K562 (cell line): ENCODE measurements around the gene ORAI2. TPM values are rescaled to one million over a fixed set of nuclear protein-coding genes. Genes with fewer than 3 reads are reported as not detected.

ENCODE experiments used
- ATF1 ChIP-seq, 2 experiments: fragments of 450-650 bp in 1 of 2; IDR thresholded peaks; 2 replicates each; pipeline ENCODE4 v1.6.1; 2016; ENCODE audit warnings: missing compliant biosample characterization in 1 of 2, missing genetic modification characterization in 1 of 2
- EP400 ChIP-seq: fragments of 450-650 bp; IDR thresholded peaks from 2 replicates; pipeline ENCODE4 v1.6.1; 2017; ENCODE audit warnings: antibody characterized with exemption, mild to moderate bottlenecking, moderate library complexity
- SAFB2 ChIP-seq: fragments of 200-400 bp; formaldehyde crosslinking; IDR thresholded peaks from 2 replicates; pipeline ENCODE4 v1.6.1; 2018; ENCODE audit warnings: borderline replicate concordance, low read length, low read depth, moderate library complexity; ENCODE audit not compliant: severe bottlenecking
- SMAD3 ChIP-seq: fragments of 450-650 bp; formaldehyde crosslinking; conservative IDR thresholded peaks from 2 replicates; pipeline ENCODE4 v1.4.0; 2020; ENCODE audit warnings: mild to moderate bottlenecking
- polyA plus RNA-seq, 8 experiments: library from polyadenylated mRNA; depleted of rRNA in 4 of 8; stranded (reverse) in 5 of 8; unstranded in 3 of 8; fragments of >200 nt; fragmentation: Nextera tagmentation in 2 of 8; fragmentation: Illumina TruSeq in 1 of 8; extraction: Ambion mirVana in 2 of 8; extraction: Trizol in 1 of 8; gene quantifications; 2 replicates each; pipeline versions ENCODE4 v1.2.1 to v1.2.3, GENCODE V29; 2011 to 2014; ENCODE audit warnings: inconsistent platforms in 1 of 8, missing spikeins in 1 of 8
- total RNA-seq, 7 experiments: library from RNA; depleted of rRNA in 6 of 7; stranded (reverse); fragments of >200 nt in 6 of 7; fragmentation: Illumina TruSeq in 2 of 7; extraction: Trizol in 2 of 7; gene quantifications; 2 replicates each; pipeline versions ENCODE4 v1.2.1 to v1.2.3, GENCODE V29; 2011 to 2021; ENCODE audit warnings: low replicate concordance in 1 of 7
- TF ChIP-seq, protein P1 (sequence below), 2 experiments: fragments of 450-650 bp; conservative IDR thresholded peaks; 2 replicates each; pipeline ENCODE4 v1.6.1; 2017; ENCODE audit warnings: mild to moderate bottlenecking in 2 of 2, moderate library complexity in 2 of 2
- TF ChIP-seq, protein P2 (sequence below): fragments of 200-400 bp; formaldehyde crosslinking; IDR thresholded peaks from 2 replicates; pipeline ENCODE4 v1.6.1; 2017; ENCODE audit warnings: mild to moderate bottlenecking, low read depth, low read length, moderate library complexity
- TF ChIP-seq, protein P3 (sequence below): sonication (generic); formaldehyde crosslinking; IDR thresholded peaks from 2 replicates; pipeline ENCODE4 v1.8.1; 2022; ENCODE audit warnings: missing genetic modification reagents
- TF ChIP-seq, protein P4 (sequence below): fragments of 450-650 bp; conservative IDR thresholded peaks from 2 replicates; pipeline ENCODE4 v1.6.1; 2016; ENCODE audit warnings: missing genetic modification characterization, low read depth, mild to moderate bottlenecking, missing compliant biosample characterization, moderate library complexity

The ORAI2 gene
- total and polyA plus RNA-seq, 9 of the 15 experiments (the other 6 are each of a cell fraction or from before 2014, with no cell fraction given): 1.1 to 27.7 (median 9.2) TPM

DNA sequence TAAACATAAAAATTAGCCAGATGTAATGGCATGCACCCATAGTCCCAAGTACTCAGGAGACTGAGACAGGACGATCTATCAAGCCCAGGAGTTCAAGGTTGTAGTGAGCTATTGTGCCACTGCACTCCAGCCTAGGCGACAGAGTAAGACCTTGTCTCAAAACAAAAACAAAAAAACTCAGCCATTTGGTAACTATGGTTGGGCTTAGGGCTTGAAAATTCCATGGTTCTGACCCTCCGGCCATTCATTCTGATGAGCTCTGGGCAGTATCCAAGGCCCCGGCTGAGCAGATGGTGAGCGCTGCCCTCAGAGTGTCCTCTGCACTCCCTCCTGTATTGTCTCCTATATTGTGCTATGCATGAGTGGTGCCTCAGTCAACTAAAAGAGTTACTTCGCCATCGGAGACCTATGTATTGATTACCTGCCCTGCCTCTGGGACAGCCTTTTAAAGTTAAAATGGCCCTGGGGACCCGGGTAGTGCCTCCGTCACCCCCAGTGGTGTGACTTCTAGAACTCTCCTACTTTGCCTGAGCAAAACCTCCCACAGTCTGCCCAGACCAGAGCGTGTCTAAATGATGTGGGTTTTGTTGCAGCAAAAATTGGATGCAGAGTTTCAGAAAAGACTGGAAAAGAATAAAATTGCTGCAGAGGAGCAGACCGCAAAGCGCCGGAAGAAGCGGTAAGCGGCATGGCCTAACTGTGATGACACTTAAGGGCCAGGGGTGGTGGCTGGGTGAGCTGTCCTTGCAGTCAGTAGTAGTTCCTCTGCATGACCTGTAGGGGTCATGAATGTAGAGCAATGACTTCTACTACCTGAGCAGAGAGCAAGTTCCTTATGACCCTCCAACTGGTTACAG lies 29.1 kb upstream of the ORAI2 start (continued):
- TF ChIP-seq, protein P1, sequence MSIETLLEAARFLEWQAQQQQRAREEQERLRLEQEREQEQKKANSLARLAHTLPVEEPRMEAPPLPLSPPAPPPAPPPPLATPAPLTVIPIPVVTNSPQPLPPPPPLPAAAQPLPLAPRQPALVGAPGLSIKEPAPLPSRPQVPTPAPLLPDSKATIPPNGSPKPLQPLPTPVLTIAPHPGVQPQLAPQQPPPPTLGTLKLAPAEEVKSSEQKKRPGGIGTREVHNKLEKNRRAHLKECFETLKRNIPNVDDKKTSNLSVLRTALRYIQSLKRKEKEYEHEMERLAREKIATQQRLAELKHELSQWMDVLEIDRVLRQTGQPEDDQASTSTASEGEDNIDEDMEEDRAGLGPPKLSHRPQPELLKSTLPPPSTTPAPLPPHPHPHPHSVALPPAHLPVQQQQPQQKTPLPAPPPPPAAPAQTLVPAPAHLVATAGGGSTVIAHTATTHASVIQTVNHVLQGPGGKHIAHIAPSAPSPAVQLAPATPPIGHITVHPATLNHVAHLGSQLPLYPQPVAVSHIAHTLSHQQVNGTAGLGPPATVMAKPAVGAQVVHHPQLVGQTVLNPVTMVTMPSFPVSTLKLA (conservative IDR thresholded peaks at IDR 0.05): 0 out of 4 replicates have a peak, but pooled peaks of 1 of the 2 experiments have one; percentile 33
- no peak for TF ChIP-seq ATF1 (CRISPR knock-in tag; IDR thresholded peaks at IDR 0.05)
- 0 out of 2 replicates have a peak, but pooled peaks have one; percentile 8 for TF ChIP-seq ATF1 (tag; IDR thresholded peaks at IDR 0.05)
- TF ChIP-seq SMAD3 (CRISPR knock-in tag): no peak
- TF ChIP-seq, protein P2, sequence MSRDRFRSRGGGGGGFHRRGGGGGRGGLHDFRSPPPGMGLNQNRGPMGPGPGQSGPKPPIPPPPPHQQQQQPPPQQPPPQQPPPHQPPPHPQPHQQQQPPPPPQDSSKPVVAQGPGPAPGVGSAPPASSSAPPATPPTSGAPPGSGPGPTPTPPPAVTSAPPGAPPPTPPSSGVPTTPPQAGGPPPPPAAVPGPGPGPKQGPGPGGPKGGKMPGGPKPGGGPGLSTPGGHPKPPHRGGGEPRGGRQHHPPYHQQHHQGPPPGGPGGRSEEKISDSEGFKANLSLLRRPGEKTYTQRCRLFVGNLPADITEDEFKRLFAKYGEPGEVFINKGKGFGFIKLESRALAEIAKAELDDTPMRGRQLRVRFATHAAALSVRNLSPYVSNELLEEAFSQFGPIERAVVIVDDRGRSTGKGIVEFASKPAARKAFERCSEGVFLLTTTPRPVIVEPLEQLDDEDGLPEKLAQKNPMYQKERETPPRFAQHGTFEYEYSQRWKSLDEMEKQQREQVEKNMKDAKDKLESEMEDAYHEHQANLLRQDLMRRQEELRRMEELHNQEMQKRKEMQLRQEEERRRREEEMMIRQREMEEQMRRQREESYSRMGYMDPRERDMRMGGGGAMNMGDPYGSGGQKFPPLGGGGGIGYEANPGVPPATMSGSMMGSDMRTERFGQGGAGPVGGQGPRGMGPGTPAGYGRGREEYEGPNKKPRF: no peak
- TF ChIP-seq, protein P3, sequence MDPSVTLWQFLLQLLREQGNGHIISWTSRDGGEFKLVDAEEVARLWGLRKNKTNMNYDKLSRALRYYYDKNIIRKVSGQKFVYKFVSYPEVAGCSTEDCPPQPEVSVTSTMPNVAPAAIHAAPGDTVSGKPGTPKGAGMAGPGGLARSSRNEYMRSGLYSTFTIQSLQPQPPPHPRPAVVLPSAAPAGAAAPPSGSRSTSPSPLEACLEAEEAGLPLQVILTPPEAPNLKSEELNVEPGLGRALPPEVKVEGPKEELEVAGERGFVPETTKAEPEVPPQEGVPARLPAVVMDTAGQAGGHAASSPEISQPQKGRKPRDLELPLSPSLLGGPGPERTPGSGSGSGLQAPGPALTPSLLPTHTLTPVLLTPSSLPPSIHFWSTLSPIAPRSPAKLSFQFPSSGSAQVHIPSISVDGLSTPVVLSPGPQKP (CRISPR knock-in tag): no peak
- TF ChIP-seq SAFB2: no peak
- TF ChIP-seq EP400: no peak
- TF ChIP-seq, protein P4, sequence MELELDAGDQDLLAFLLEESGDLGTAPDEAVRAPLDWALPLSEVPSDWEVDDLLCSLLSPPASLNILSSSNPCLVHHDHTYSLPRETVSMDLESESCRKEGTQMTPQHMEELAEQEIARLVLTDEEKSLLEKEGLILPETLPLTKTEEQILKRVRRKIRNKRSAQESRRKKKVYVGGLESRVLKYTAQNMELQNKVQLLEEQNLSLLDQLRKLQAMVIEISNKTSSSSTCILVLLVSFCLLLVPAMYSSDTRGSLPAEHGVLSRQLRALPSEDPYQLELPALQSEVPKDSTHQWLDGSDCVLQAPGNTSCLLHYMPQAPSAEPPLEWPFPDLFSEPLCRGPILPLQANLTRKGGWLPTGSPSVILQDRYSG (tag): no peak
